Heart right ventricle (tissue), 16 donors: Measurements from ENCODE around the gene RNF152. TPM values are rescaled to one million over a fixed set of nuclear protein-coding genes. Genes with fewer than 3 reads are reported as not detected.

Experiments used
- ATAC-seq, 8 donors: fragments of 200-7000 bp; cut with Tn5 transposase; one replicate each; pipeline ENCODE4 v1.9.1; 2020; ENCODE audit warnings: mild to moderate bottlenecking in 8 of 8, moderate library complexity in 8 of 8, moderate number of reproducible peaks in 1 of 8
- DNase-seq, 2 donors: peaks; one replicate each; pipeline ENCODE4 v3.0.0-alpha.2; 2020
- H3K27ac ChIP-seq, 10 donors: fragments of 200-600 bp; sonication (generic) in 2 of 10; one replicate each; pipeline versions ENCODE4 v1.5.0 to v1.8.0; 2020 to 2022; ENCODE audit warnings: mild to moderate bottlenecking in 3 of 10
- H3K27me3 ChIP-seq, 7 donors: fragments of 200-600 bp; one replicate each; pipeline ENCODE4 v1.8.0; 2021 to 2022; ENCODE audit warnings: mild to moderate bottlenecking in 2 of 7
- H3K36me3 ChIP-seq, 9 donors: fragments of 200-600 bp; sonication (generic) in 1 of 9; one replicate each; pipeline versions ENCODE4 v1.5.0 to v1.8.0; 2020 to 2022; ENCODE audit warnings: mild to moderate bottlenecking in 2 of 9
- H3K4me1 ChIP-seq, 9 donors: fragments of 200-600 bp; sonication (generic) in 1 of 9; one replicate each; pipeline versions ENCODE4 v1.5.0 to v1.8.0; 2020 to 2022; ENCODE audit warnings: mild to moderate bottlenecking in 4 of 9
- H3K4me3 ChIP-seq, 10 donors: fragments of 200-600 bp; sonication (generic) in 2 of 10; one replicate each; pipeline versions ENCODE4 v1.5.0 to v1.8.0; 2020 to 2022; ENCODE audit warnings: mild to moderate bottlenecking in 7 of 10, moderate library complexity in 2 of 10
- H3K9me3 ChIP-seq, 11 donors: fragments of 200-600 bp in 10 of 11; sonication (generic) in 2 of 11; one replicate each; pipeline versions ENCODE4 v1.5.0 to v1.8.0; 2013 to 2022; ENCODE audit warnings: mild to moderate bottlenecking in 2 of 11, control low read depth in 1 of 11, moderate library complexity in 1 of 11
- WGBS, 2 donors: extraction: QIAGEN DNeasy Blood & Tissue Kit; methylation state at CpG; one replicate each; pipeline ENCODE4 v1.1.7; 2013; ENCODE audit warnings: inconsistent platforms in 1 of 2; 5-methylcytosine and 5-hydroxymethylcytosine counted together
- intact Hi-C, 10 donors: fragments of 100-400 bp; cut with DNase I; formaldehyde crosslinking; loops; one replicate each; pipeline versions ENCODE4 v1.11.1 to v1.14.2; 2022
- polyA plus RNA-seq, 2 donors: library from polyadenylated mRNA; stranded (reverse); fragments of 200-250 nt; gene quantifications; one replicate each; pipeline ENCODE4 v1.2.3, GENCODE V29; 2013
- total RNA-seq, 10 donors: library from RNA; stranded (reverse); fragmentation: NEBNext Ultra II Directional in 3 of 10; extraction: Animal tissue kit (Norgen Biotek cat#: 25700) in 3 of 10; gene quantifications; one replicate each; pipeline versions ENCODE4 v1.2.1 to v1.2.4, GENCODE V29; 2021 to 2023
- TF ChIP-seq, protein P1 (sequence below), 9 donors: fragments of 200-600 bp; sonication (generic) in 2 of 9; IDR thresholded peaks; one replicate each; pipeline versions ENCODE4 v1.5.0 to v1.8.0; 2021 to 2022; ENCODE audit warnings: antibody characterized with exemption in 9 of 9, mild to moderate bottlenecking in 5 of 9, moderate library complexity in 1 of 9
- donor health status: Arrhythmogenic right ventricular cardiomyopathy.
- donor health status: ischemic (EF 13 %, LVEDD 7.1; RV severe dilation, severe dysfunction).
- donor health status: healthy with polysubstance abuse.
- donor health status: DM: no; HTN: yes; CAD: no.
- donor health status: DM: no; HTN: no; CAD: no.
- donor health status: ischemic (EF 25% LVEDD 6.9; RV normal size, moderate dysfunction).
- donor health status: ischemic (EF 25% LVEDD 5.7; RV mildly dilated, moderate dysfunction).
- donor health status: healthy.
- donor health status: DM: yes; HTN: yes; CAD: no.
- donor health status: Ischemic cardiomyopathy.
- donor health status: ischemic (EF 35%, LVEDD 5.7; RV mildly dilated, moderate dysfunction).
- donor health status: nonischemic (EF 11% LVEDD 7.7; RV severe dilation, severe dysfunction).
- donor health status: DM: yes; HTN: yes; CAD: no.
- donor health status: PGD.
- donor health status: ischemic (EF 29% LVEDD 5.4; RV normal size, mild dysfunction).
- donor health status: nonischemic (EF 23%, LVEDD 6.1; RV moderate dilation, normal function).

The RNF152 gene
- total and polyA plus RNA-seq, 12 donors: 1.7 to 19.1 (median 10.9) TPM

- Histone ChIP-seq H3K36me3 (peaks cover 0 to 47% (median 5%) of the 10 kb centered on the region in 9 donors), H3K4me3 (peak overlapping the region in 6 of 10 donors; percentile 83 to 97 (median 94)), H3K27ac (peak overlapping the region in 5 of 10 donors; percentile 89 to 96 (median 94)), H3K9me3 (no peaks in the 10 kb centered on the region), H3K4me1 (peaks cover 0 to 73% (median 29%) of the 10 kb centered on the region in 9 donors), H3K27me3 (peaks cover 0 to 53% (median 0%) of the 10 kb centered on the region in 7 donors)
- no peak for ATAC-seq
- TF ChIP-seq, protein P1, sequence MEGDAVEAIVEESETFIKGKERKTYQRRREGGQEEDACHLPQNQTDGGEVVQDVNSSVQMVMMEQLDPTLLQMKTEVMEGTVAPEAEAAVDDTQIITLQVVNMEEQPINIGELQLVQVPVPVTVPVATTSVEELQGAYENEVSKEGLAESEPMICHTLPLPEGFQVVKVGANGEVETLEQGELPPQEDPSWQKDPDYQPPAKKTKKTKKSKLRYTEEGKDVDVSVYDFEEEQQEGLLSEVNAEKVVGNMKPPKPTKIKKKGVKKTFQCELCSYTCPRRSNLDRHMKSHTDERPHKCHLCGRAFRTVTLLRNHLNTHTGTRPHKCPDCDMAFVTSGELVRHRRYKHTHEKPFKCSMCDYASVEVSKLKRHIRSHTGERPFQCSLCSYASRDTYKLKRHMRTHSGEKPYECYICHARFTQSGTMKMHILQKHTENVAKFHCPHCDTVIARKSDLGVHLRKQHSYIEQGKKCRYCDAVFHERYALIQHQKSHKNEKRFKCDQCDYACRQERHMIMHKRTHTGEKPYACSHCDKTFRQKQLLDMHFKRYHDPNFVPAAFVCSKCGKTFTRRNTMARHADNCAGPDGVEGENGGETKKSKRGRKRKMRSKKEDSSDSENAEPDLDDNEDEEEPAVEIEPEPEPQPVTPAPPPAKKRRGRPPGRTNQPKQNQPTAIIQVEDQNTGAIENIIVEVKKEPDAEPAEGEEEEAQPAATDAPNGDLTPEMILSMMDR (IDR thresholded peaks at IDR 0.05): no peak
- WGBS, 2 donors: 65 to 81% methylated on average over 2 of the region's 2 CpGs
- intact Hi-C loops: loop anchor here in 6 of 10 donors (5.0 to 10.0 kb wide), 6 partner anchors 144 to 336 kb away; no protein-coding TSS in a partner anchor
- no peak for DNase-seq
Measured at GRCh38 chr18:61891271-61891670, 1.5 kb downstream of the RNF152 start.

GRCh38 chr18:61890344-61890743 lies 2.5 kb downstream of the RNF152 start:
- TF ChIP-seq, protein P1 (IDR thresholded peaks at IDR 0.05): no peak
- Histone ChIP-seq H3K27ac (peak overlapping the region in 4 of 10 donors; percentile 2 to 96 (median 84)), H3K27me3 (peaks cover 0 to 46% (median 0%) of the 10 kb centered on the region in 7 donors), H3K9me3 (no peaks in the 10 kb centered on the region), H3K36me3 (peaks cover 0 to 55% (median 5%) of the 10 kb centered on the region in 9 donors), H3K4me3 (peak overlapping the region in 4 of 10 donors; percentile 3 to 97 (median 48)), H3K4me1 (peaks cover 0 to 81% (median 29%) of the 10 kb centered on the region in 9 donors)
- 88 to 90% methylated on average over 3 of the region's 3 CpGs for WGBS, 2 donors
- no peak for ATAC-seq
- intact Hi-C loops: loop anchor here in 6 of 10 donors (5.0 to 10.0 kb wide), 6 partner anchors 143 to 336 kb away; no protein-coding TSS in a partner anchor
- DNase-seq: no peak

- TF ChIP-seq, protein P1 (IDR thresholded peaks at IDR 0.05): no peak
- intact Hi-C loops: loop anchor here in 3 of 10 donors (5.0 to 10.0 kb wide), 3 partner anchors 57 to 237 kb away; no protein-coding TSS in a partner anchor
- peak overlapping the region in 5 of 10 donors; percentile 0 to 97 (median 12) for H3K4me3 ChIP-seq
Measured at GRCh38 chr18:61889541-61889940, 3.3 kb downstream of the RNF152 start.

DNA sequence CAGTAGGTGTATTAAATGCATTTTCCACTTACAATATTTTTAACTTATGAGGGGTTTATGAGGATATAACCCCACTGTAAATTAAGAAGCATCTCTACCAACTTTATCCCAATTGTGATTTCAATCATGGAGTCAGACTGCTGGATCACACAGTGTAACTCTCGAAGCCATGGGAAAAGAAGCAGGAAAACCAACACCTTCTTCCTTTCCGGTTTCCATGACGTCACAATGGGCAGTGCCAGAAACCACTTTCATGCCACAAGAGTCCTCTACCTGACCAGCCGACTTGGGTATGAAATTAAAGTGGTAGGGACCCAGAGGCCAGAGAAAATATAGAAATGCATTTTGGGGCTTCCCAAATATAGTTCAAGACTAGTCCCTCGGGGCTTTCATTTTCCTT lies 4.2 kb downstream of the RNF152 start:
- intact Hi-C loops: loop anchor here in 3 of 10 donors (5.0 to 10.0 kb wide), 3 partner anchors 56 to 236 kb away; no protein-coding TSS in a partner anchor
- peaks cover 0 to 30% (median 0%) of the 10 kb centered on the region in 7 donors for H3K27me3 ChIP-seq
- peak overlapping the region in 3 of 10 donors; percentile 3 to 22 (median 15) for H3K4me3 ChIP-seq
- peak overlapping the region in 7 of 10 donors; percentile 17 to 96 (median 45) for H3K27ac ChIP-seq
- WGBS, 2 donors: 58 to 66% methylated on average over 5 of the region's 5 CpGs
- peaks cover 0 to 72% (median 8%) of the 10 kb centered on the region in 9 donors for H3K36me3 ChIP-seq
- TF ChIP-seq, protein P1 (IDR thresholded peaks at IDR 0.05): no peak
- peak in 4 of 8 donors; percentile 27 to 56 (median 38) for ATAC-seq
- H3K9me3 ChIP-seq: no peaks in the 10 kb centered on the region
- H3K4me1 ChIP-seq: peaks cover 0 to 81% (median 29%) of the 10 kb centered on the region in 9 donors
- peak in 1 of 2 donors; percentile 40 for DNase-seq

More at GRCh38 chr18:61889541-61889940, 3.3 kb downstream of the RNF152 start:
- peaks cover 0 to 38% (median 0%) of the 10 kb centered on the region in 7 donors for H3K27me3 ChIP-seq
- H3K27ac ChIP-seq: peak overlapping the region in 7 of 10 donors; percentile 17 to 96 (median 45)
- DNase-seq: no peak
- H3K4me1 ChIP-seq: peaks cover 0 to 82% (median 29%) of the 10 kb centered on the region in 9 donors
- WGBS, 2 donors: 50 to 58% methylated on average over 1 of the region's 1 CpG
- H3K36me3 ChIP-seq: peaks cover 0 to 63% (median 8%) of the 10 kb centered on the region in 9 donors
- no peak for ATAC-seq
- no peaks in the 10 kb centered on the region for H3K9me3 ChIP-seq
